Stimulated activated CD8-positive, alpha-beta memory T cell treated with anti-CD3 and anti-CD28 coated beads, Interleukin-15, amount 100 ng/mL, for 1 hour (primary cell): ENCODE results near the gene ZNF532.

Experiments used
- DNase-seq: peaks from one replicate; pipeline ENCODE4 v3.0.0-alpha.2; 2020; ENCODE audit warnings: low read depth

ZNF532 gene

GRCh38 chr18:59035591-59035990, 170.9 kb downstream of the ZNF532 start:
- DNase-seq, result no peak
